Jurkat, Clone E6-1 (cell line): Measurements from ENCODE around the gene LHPP.
A peak's percentile ranks its signal among the peaks of the same experiment; 100 is the strongest.

Experiments used
- DNase-seq: peaks from one replicate; pipeline ENCODE4 v3.0.0-alpha.2; 2011; ENCODE audit warnings: low read depth, low spot score
- H3K4me3 ChIP-seq: 2 replicates; pipeline ENCODE4 v1.5.1; 2011; ENCODE audit warnings: mild to moderate bottlenecking, low read length, control low read depth, moderate library complexity

LHPP gene

GRCh38 chr10:124529661-124530214 is 68.1 kb downstream of the LHPP start:
- no peak for DNase-seq
- no peak overlapping the region for H3K4me3 ChIP-seq

GRCh38 chr10:124530215-124530665 is 68.6 kb downstream of the LHPP start:
- DNase-seq: peak; percentile 71
- H3K4me3 ChIP-seq: no peak overlapping the region

- H3K4me3 ChIP-seq: no peak overlapping the region
Observed at GRCh38 chr10:124530816-124531215, 69.2 kb downstream of the LHPP start.

DNA sequence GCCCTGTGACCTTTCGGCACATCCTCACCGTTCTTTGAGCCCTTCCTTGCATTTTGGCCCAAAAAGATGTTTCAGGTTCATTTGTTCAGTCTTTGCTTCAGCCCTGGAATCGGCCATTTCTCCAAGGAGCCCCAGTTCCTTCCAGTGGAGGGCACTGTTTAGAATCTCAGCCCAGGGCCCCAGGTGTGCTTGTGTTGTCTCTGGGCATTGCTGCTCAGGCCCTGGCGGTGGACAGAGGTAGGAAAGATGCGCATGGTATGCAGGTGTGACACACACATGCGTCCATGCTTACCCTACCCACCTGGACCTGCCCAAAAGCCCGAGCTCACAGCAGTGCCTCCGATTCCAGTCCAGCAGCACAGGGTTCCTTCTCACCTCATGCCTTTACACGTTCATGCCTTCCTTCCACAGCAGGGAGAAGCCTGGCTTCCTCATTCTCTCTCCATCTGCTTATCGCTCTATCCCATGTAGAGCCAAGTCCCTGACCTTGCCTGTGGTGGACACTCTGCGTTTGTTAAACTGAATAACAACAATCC is 70.6 kb downstream of the LHPP start:
- no peak for DNase-seq
- no peak overlapping the region for H3K4me3 ChIP-seq

More at GRCh38 chr10:124530816-124531215, 69.2 kb downstream of the LHPP start:
- DNase-seq: no peak

DNA sequence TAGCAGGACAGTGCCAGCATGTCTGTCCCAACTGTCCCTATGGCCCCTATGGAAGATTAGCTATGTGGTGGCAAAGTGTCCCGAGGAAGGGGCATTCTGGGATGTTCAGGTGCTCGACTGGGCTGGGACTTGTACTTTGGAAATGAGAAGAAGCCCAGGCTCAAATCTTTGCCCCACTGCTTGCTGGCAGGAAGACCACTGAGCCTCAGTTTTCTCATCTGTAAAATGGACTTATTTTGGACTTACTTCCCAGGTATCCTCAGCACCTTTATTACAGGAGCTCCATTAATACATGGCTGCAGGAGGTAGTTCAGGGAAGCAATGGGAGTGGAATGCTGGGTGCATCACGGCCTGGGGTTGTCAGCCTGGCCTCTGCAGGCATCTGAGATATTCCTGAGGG is 71.2 kb downstream of the LHPP start:
- H3K4me3 ChIP-seq: no peak overlapping the region
- no peak for DNase-seq

DNA sequence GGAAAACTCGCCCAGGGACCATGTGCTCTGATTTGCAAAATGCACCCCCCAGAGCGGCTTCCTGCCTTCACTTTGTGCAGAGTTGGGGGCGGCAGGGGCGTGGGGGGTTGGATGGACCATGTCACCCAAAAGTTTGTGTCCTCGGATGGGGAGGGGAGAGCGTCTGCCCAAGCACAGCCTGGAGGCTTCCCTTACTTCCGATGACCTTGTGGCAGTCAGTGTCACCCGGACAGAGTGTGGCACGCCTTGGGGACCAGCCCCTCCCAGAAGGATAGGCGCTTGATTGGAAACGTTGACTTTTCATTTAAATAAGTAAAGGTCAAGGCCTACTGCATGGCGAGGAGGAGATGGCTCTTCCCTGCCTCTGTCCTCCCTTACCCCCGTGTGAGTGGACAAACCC is 71.6 kb downstream of the LHPP start:
- no peak overlapping the region for H3K4me3 ChIP-seq
- no peak for DNase-seq

- no peak overlapping the region for H3K4me3 ChIP-seq
- DNase-seq: no peak
Observed at GRCh38 chr10:124534231-124534798, 72.7 kb downstream of the LHPP start.

DNA sequence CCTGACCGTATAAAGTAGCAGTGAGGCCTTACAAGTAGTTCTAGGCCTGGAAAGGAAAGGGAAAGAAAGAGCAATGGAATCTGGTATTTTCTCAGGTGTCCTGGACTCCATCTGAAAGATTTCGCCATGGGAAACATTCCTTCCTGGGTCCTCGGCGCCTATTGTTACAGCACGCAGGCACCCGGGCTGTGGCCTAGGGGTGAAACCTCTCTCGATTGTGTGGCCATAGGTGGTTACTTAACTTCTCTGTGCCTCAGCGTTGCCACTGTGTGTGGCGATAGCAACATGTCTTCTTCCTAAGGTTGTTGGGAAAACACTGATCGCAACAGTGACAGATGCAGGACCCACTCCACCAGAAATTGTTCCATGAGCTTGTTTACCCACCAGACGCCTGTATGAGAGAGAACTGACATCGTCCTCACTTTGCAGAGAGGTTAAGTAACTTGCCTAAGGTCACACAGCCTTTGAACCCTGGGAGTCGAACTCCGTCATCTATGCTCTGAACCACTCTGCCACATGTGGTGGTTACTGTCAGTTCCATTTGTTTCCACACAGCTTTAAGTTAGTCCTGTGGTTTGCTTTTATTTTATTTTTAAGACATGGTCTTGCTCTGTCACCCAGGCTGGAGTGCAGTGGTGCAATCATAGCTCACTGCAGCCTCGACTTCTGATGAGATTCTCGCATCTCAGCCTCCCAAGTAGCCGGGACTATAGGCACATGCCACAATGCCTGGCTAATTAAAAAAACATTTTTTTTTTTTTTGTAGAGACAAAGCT is 73.4 kb downstream of the LHPP start:
- no peak overlapping the region for H3K4me3 ChIP-seq
- DNase-seq: peak; percentile 54

GRCh38 chr10:124535731-124536495 is 74.3 kb downstream of the LHPP start:
- DNase-seq: no peak
- no peak overlapping the region for H3K4me3 ChIP-seq

- H3K4me3 ChIP-seq: no peak overlapping the region
- DNase-seq: no peak
Observed at GRCh38 chr10:124536496-124537050, 75.0 kb downstream of the LHPP start.

GRCh38 chr10:124537166-124537725 is 75.6 kb downstream of the LHPP start:
- no peak overlapping the region for H3K4me3 ChIP-seq
- no peak for DNase-seq

GRCh38 chr10:124537891-124538290 is 76.3 kb downstream of the LHPP start:
- no peak for DNase-seq
- no peak overlapping the region for H3K4me3 ChIP-seq

DNA sequence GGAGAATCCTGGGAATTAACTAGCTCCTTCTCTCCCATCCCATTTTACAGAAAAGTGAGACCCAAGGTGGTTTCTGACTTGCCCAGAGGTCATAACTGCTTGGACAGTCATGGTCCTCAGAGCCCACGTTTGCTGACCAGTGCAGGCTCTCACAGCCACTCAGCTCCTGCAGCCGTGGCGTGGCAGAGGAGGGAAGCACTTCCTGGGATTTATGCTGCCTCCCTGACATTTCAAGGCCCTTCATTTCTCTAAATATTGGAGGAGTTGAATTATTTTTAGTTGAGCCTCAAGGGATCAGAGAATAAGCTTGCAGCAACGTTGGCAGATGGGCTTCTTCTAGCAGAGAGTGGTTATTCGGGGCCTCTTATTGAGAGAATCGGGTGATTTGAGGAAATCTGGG is 77.1 kb downstream of the LHPP start:
- H3K4me3 ChIP-seq: no peak overlapping the region
- DNase-seq: no peak

DNA sequence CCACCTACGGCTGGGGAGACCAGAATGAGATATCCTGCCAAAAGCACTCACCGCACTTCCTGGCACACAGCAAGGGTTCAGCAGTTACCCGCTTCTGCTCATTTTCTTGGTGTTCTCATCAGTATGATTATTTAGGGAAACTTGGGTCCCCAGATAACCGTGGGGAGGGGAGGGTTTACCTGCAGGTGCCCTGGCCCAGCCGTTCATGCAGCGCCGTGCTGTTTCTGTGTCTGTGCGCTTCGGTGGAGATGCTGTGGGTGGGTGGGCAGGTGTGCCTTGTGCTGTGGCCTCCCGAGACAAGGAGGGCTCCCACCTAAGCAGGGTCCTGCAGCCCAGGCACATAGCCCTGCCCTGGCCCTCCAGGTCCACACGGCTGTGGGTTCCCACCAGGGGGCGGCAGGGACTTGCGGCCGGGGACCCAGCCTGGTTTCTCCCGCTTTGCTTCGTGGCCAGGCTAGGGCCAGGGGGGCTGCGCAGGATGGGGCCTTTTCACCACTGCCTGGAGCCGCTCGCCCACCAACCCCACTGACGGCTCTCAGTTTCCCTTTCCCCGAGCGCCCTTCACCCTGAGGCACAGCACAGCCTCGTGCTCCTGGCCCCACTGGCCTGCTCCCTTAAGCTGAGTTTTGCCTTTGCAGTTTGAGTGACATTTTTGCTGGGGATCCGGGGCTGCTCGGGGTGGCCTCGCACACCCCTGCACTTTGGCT is 78.5 kb downstream of the LHPP start:
- H3K4me3 ChIP-seq: no peak overlapping the region
- no peak for DNase-seq

DNA sequence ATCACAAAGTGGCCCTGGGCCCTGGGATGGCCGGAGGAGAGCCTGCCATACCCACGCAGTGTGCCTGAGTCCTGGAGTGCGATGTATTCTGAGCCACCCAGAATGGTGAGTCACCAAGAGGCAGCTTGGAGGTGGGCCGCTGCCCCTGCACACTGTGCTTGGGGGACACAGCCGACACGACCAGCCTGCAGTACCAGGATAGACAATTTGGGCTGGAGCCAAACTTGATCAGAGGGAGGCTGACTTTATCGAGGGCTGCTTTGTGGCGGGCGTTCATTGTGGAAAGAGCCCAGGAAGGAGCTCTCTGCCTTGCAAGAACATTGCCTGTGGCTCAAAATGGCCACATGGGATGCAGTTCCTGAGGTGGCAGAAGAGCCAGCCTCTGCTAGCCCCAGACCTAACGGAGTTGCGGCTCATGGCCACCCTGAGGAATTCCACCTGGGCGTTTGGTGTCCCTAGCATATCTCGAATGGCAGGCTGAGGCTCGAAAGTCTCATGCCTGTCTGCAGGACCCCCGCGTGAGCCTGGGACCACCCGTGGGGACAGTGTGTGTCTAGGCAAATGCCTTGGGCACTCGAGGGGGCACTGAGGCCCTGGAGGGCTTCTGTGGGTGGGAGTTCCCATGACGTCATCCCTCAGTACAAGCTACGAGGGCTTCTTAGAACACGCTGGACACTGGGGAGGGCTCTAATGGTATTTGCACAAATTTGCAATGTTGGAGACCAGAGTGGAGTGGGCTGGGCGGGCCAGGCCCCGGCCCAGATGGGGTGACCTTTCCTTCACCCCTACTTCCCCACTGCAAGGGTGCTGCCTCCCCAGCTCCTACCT is 79.7 kb downstream of the LHPP start:
- DNase-seq: no peak
- no peak overlapping the region for H3K4me3 ChIP-seq

- no peak overlapping the region for H3K4me3 ChIP-seq
- no peak for DNase-seq
Observed at GRCh38 chr10:124542336-124542735, 80.7 kb downstream of the LHPP start.

DNA sequence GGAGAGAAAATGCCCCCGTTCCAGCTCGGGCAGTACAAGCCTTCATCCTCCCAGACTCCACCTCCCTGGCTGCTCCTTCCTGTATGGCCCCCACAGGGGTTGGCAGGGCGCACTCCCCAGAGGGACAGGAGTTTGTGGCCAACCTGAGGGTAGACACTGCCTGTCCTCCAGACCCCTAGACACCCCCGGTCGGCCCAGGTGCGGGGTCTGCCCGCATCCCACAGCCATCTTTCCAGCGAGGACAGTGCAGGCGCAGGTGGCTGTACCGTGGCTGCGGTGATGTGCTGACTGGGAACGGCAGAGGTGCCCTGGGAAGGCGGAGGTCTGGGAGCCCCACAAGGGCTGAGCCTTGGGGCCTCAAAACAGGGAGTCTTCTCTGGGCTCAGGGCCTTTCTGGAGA is 81.5 kb downstream of the LHPP start:
- no peak for DNase-seq
- no peak overlapping the region for H3K4me3 ChIP-seq

DNA sequence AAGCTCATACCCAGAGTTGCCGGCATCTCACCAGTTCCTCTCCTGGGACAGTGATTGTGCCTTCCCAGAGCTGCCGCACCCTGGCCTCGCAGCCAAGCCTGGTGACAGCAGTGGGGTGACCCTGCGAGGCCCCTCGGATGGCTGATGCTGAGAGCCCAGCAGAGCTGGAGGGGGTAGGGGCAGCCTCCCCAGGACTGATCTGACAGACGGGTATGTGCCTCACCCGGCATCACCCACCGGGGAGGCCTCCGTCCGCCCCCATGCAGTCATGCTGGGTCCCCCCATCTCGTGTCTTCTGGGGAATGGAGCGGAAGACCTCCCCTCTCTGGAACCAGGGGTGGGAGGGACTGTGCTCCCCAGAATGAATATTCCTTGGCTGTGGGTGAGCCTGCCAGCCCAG is 82.3 kb downstream of the LHPP start:
- H3K4me3 ChIP-seq: no peak overlapping the region
- DNase-seq: no peak
